NB4 (cell line): ENCODE results near the gene MLLT3.
A peak's percentile ranks its signal among the peaks of the same experiment; 100 is the strongest.

Experiments
- DNase-seq: peaks from one replicate; pipeline ENCODE4 v3.0.0; 2010; ENCODE audit warnings: low read depth
- H3K4me3 ChIP-seq: one replicate; pipeline ENCODE4 v1.5.1; 2011; ENCODE audit warnings: mild to moderate bottlenecking, low read depth, low read length, moderate library complexity
- MYC ChIP-seq: IDR thresholded peaks from 2 replicates; pipeline ENCODE4 v1.6.1; 2011; ENCODE audit warnings: low read depth, low read length
- POLR2A ChIP-seq: IDR thresholded peaks from 2 replicates; pipeline ENCODE4 v1.6.1; 2011; ENCODE audit warnings: mild to moderate bottlenecking; ENCODE audit not compliant: insufficient read length; ENCODE audit errors: extremely low read depth
- TF ChIP-seq, protein P1 (sequence below): IDR thresholded peaks from 2 replicates; pipeline ENCODE4 v1.6.1; 2011; ENCODE audit warnings: low read depth, low read length
- TF ChIP-seq, protein P2 (sequence below): IDR thresholded peaks from one replicate; pipeline ENCODE4 v1.5.1; 2012; ENCODE audit warnings: low read depth, low read length

Gene MLLT3

GRCh38 chr9:20314981-20315380 is 307.3 kb downstream of the MLLT3 start:
- no peak for TF ChIP-seq MYC
- DNase-seq, result no peak
- H3K4me3 ChIP-seq, result no peak overlapping the region

- no peak overlapping the region for H3K4me3 ChIP-seq
- no peak for DNase-seq
- no peak for TF ChIP-seq MYC
- TF ChIP-seq, protein P1, sequence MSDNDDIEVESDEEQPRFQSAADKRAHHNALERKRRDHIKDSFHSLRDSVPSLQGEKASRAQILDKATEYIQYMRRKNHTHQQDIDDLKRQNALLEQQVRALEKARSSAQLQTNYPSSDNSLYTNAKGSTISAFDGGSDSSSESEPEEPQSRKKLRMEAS, result no peak
Measured at GRCh38 chr9:20313415-20313814, 308.9 kb downstream of the MLLT3 start.

GRCh38 chr9:20312732-20313131 is 309.6 kb downstream of the MLLT3 start:
- no peak for DNase-seq
- H3K4me3 ChIP-seq, result no peak overlapping the region
- TF ChIP-seq, protein P1, result no peak
- TF ChIP-seq POLR2A, result no peak
- TF ChIP-seq, protein P2, sequence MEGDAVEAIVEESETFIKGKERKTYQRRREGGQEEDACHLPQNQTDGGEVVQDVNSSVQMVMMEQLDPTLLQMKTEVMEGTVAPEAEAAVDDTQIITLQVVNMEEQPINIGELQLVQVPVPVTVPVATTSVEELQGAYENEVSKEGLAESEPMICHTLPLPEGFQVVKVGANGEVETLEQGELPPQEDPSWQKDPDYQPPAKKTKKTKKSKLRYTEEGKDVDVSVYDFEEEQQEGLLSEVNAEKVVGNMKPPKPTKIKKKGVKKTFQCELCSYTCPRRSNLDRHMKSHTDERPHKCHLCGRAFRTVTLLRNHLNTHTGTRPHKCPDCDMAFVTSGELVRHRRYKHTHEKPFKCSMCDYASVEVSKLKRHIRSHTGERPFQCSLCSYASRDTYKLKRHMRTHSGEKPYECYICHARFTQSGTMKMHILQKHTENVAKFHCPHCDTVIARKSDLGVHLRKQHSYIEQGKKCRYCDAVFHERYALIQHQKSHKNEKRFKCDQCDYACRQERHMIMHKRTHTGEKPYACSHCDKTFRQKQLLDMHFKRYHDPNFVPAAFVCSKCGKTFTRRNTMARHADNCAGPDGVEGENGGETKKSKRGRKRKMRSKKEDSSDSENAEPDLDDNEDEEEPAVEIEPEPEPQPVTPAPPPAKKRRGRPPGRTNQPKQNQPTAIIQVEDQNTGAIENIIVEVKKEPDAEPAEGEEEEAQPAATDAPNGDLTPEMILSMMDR, result no peak
- no peak for TF ChIP-seq MYC

DNA sequence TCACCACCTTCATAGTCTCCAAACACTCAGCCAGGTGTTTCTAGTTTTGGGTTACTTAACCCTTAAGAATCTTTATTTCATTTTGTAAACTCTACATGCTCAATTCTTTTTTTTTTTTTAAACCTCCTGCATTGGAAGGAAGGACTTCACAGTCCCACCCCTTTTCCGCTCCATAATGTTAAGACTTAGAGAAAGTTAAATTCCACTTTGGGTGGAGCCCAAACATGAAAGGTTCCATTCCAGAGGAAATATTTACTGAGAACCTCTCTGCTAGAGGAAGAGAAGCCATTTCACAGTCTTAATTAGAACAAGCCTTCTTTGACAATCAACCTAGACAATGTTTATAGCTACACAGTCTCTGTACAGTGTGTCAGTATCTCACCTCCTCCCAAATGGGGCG is 312.3 kb downstream of the MLLT3 start:
- TF ChIP-seq, protein P2, result no peak
- TF ChIP-seq MYC, result no peak
- TF ChIP-seq, protein P1, result no peak
- TF ChIP-seq POLR2A, result no peak
- DNase-seq, result no peak
- no peak overlapping the region for H3K4me3 ChIP-seq

GRCh38 chr9:20309124-20309523 is 313.2 kb downstream of the MLLT3 start:
- no peak for DNase-seq
- TF ChIP-seq MYC (no peak), POLR2A (no peak)
- TF ChIP-seq, protein P2, result no peak
- TF ChIP-seq, protein P1, result 0 out of 2 replicates have a peak, but pooled peaks have one; percentile 6
- H3K4me3 ChIP-seq, result no peak overlapping the region

DNA sequence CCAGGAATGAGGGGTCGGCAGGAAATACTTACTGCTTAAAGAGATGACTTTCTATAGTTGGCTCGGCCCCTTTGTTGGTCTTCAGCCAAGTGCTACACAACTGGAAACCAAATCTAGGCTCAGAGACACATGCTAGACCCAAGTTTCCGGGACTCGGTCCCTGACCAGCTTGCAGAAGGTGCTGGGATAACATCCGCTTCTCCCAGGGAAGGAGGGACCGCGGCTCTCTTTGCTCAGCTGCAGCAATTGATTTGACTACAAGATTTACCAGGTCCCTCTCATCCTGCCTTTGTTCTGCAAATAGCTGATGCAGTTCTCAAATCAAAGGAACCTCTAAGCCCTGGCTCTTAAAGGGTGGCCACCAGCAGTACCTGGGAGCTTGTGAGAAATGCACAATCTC is 314.7 kb downstream of the MLLT3 start:
- no peak overlapping the region for H3K4me3 ChIP-seq
- TF ChIP-seq POLR2A (no peak), MYC (no peak)
- TF ChIP-seq, protein P1, result no peak
- TF ChIP-seq, protein P2, result no peak
- no peak for DNase-seq

GRCh38 chr9:20305452-20305851 is 316.8 kb downstream of the MLLT3 start:
- DNase-seq, result no peak
- H3K4me3 ChIP-seq, result no peak overlapping the region
- TF ChIP-seq, protein P1, result no peak
- TF ChIP-seq MYC, result no peak
- TF ChIP-seq, protein P2, result no peak
- TF ChIP-seq POLR2A, result no peak
